DND-41 (cell line): Measurements from ENCODE around the gene TNS1.

Experiments
- EZH2 ChIP-seq: IDR thresholded peaks from 3 replicates; pipeline ENCODE4 v1.6.1; 2012; ENCODE audit warnings: borderline replicate concordance, low read depth, mild to moderate bottlenecking, moderate library complexity, low read length, inconsistent platforms; ENCODE audit not compliant: severe bottlenecking
- TF ChIP-seq, protein P1 (sequence below): IDR thresholded peaks from 2 replicates; pipeline ENCODE4 v1.5.1; 2012; ENCODE audit warnings: borderline replicate concordance, low read length, moderate library complexity, mild to moderate bottlenecking; ENCODE audit not compliant: poor library complexity, severe bottlenecking; ENCODE audit errors: extremely low read depth

DNA sequence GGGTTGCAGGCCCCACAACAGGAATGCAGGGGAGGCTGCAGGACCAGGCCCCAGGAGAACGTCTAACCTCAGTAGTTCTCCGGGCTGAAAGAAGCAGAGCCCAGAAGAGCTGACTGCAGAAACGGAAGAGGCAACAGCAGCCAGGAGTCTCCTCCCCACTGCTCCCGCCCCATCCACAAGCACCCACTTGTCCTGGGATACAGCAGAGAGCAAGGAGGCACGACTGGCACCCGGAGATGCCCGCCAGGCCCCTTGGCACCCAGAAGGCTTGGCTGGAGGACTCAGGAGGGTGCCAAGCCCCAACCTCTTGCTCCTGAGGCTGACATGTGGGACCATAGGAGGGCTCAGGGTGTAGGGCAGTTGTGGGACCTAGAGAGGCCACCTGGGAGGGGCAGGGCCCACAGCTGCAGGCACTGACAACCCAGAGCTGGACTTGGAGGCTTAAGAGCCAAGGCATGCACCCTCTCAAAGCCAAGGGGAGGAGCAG is 29.0 kb upstream of the TNS1 start:
- TF ChIP-seq, protein P1, sequence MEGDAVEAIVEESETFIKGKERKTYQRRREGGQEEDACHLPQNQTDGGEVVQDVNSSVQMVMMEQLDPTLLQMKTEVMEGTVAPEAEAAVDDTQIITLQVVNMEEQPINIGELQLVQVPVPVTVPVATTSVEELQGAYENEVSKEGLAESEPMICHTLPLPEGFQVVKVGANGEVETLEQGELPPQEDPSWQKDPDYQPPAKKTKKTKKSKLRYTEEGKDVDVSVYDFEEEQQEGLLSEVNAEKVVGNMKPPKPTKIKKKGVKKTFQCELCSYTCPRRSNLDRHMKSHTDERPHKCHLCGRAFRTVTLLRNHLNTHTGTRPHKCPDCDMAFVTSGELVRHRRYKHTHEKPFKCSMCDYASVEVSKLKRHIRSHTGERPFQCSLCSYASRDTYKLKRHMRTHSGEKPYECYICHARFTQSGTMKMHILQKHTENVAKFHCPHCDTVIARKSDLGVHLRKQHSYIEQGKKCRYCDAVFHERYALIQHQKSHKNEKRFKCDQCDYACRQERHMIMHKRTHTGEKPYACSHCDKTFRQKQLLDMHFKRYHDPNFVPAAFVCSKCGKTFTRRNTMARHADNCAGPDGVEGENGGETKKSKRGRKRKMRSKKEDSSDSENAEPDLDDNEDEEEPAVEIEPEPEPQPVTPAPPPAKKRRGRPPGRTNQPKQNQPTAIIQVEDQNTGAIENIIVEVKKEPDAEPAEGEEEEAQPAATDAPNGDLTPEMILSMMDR: no peak
- TF ChIP-seq EZH2: no peak
